Osteocyte (in vitro differentiated cells): Measurements from ENCODE around the gene FAM83F. TPM values are rescaled to one million over a fixed set of nuclear protein-coding genes. Genes with fewer than 3 reads are reported as not detected.

ENCODE experiments used
- DNase-seq: peaks from one replicate; pipeline ENCODE4 v3.0.0; 2021; ENCODE audit warnings: mixed read lengths; ENCODE audit not compliant: unreplicated experiment; ENCODE audit errors: extremely low spot score
- H3K27ac Mint-ChIP-seq: one replicate; pipeline ENCODE4 v1.8.0; 2021; ENCODE audit warnings: mild to moderate bottlenecking, mixed read lengths; ENCODE audit not compliant: unreplicated experiment
- H3K27me3 Mint-ChIP-seq: one replicate; pipeline ENCODE4 v1.8.0; 2021; ENCODE audit warnings: mixed read lengths; ENCODE audit not compliant: unreplicated experiment
- H3K36me3 Mint-ChIP-seq: one replicate; pipeline ENCODE4 v1.8.0; 2021; ENCODE audit warnings: mixed read lengths; ENCODE audit not compliant: unreplicated experiment
- H3K4me1 Mint-ChIP-seq: one replicate; pipeline ENCODE4 v1.8.0; 2021; ENCODE audit warnings: mixed read lengths; ENCODE audit not compliant: unreplicated experiment
- H3K4me3 Mint-ChIP-seq: one replicate; pipeline ENCODE4 v1.8.0; 2021; ENCODE audit warnings: mild to moderate bottlenecking, moderate library complexity, mixed read lengths; ENCODE audit not compliant: unreplicated experiment
- H3K9me3 Mint-ChIP-seq: one replicate; pipeline ENCODE4 v1.8.0; 2021; ENCODE audit warnings: mixed read lengths; ENCODE audit not compliant: unreplicated experiment
- total RNA-seq: library from RNA; stranded (reverse); gene quantifications from 2 replicates; pipeline ENCODE4 v1.2.1, GENCODE V29; 2021
- TF ChIP-seq, protein P1 (sequence below): fragments of 200-600 bp; sonication (generic); IDR thresholded peaks from 2 replicates; pipeline ENCODE4 v1.5.0; 2021; ENCODE audit warnings: antibody characterized with exemption, mild to moderate bottlenecking, moderate library complexity

The FAM83F gene
- total RNA-seq, 1 donor from 2014 or later = not detected

GRCh38 chr22:39955675-39956074 is 39.1 kb upstream of the FAM83F start:
- Mint-ChIP-seq H3K4me3 (no peak overlapping the region), H3K4me1 (peaks cover 20% of the 10 kb centered on the region), H3K27ac (no peak overlapping the region), H3K9me3 (no peaks in the 10 kb centered on the region), H3K27me3 (peaks cover 10% of the 10 kb centered on the region), H3K36me3 (peaks cover 2% of the 10 kb centered on the region)
- TF ChIP-seq, protein P1, sequence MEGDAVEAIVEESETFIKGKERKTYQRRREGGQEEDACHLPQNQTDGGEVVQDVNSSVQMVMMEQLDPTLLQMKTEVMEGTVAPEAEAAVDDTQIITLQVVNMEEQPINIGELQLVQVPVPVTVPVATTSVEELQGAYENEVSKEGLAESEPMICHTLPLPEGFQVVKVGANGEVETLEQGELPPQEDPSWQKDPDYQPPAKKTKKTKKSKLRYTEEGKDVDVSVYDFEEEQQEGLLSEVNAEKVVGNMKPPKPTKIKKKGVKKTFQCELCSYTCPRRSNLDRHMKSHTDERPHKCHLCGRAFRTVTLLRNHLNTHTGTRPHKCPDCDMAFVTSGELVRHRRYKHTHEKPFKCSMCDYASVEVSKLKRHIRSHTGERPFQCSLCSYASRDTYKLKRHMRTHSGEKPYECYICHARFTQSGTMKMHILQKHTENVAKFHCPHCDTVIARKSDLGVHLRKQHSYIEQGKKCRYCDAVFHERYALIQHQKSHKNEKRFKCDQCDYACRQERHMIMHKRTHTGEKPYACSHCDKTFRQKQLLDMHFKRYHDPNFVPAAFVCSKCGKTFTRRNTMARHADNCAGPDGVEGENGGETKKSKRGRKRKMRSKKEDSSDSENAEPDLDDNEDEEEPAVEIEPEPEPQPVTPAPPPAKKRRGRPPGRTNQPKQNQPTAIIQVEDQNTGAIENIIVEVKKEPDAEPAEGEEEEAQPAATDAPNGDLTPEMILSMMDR = no peak
- no peak for DNase-seq

- Mint-ChIP-seq H3K27ac (no peak overlapping the region), H3K4me3 (no peak overlapping the region), H3K36me3 (peaks cover 2% of the 10 kb centered on the region), H3K4me1 (peaks cover 29% of the 10 kb centered on the region), H3K27me3 (peaks cover 8% of the 10 kb centered on the region), H3K9me3 (no peaks in the 10 kb centered on the region)
- TF ChIP-seq, protein P1 = no peak
- no peak for DNase-seq
Observed at GRCh38 chr22:39956932-39957664, 37.7 kb upstream of the FAM83F start.

DNA sequence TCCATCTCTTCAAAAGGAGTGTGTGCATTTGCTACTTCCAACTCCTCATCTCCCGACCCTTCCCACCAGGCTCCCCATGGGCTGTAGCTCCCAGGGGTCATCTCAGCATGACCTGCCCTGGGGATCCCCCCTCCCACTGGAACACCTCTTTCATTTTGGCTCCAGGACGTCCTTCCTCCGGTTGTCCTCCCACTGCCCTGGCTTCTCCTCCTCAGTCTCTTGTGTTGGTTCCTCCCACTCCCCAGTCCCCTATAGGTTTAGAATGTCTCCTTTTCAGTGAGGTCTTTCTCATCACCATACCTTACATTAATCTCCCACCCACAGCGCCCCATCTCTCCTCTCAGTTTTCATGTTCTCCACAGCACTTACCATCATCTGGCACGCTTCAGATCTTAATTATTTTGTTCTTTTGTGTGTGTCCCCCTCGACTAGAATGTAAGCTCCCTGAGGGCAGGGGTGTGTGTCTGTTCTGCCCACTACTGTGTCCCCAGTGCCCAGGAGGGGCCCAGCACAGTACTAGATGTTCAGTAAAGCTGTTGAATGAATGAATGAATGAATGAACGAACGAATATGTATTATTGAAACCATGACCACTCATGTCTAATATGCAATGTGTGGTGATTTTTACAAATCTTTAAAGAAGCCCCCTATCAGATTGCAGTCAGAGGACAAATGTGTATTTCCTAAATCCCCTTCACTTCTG is 36.6 kb upstream of the FAM83F start:
- Mint-ChIP-seq H3K9me3 (no peaks in the 10 kb centered on the region), H3K4me1 (peaks cover 29% of the 10 kb centered on the region), H3K4me3 (no peak overlapping the region), H3K27me3 (peaks cover 5% of the 10 kb centered on the region), H3K36me3 (peaks cover 2% of the 10 kb centered on the region), H3K27ac (no peak overlapping the region)
- DNase-seq = no peak
- TF ChIP-seq, protein P1 = no peak

GRCh38 chr22:39958949-39959639 is 35.7 kb upstream of the FAM83F start:
- no peak overlapping the region for H3K27ac Mint-ChIP-seq

More at GRCh38 chr22:39958949-39959639, 35.7 kb upstream of the FAM83F start:
- Mint-ChIP-seq H3K27me3 (peaks cover 5% of the 10 kb centered on the region), H3K36me3 (no peaks in the 10 kb centered on the region), H3K4me3 (no peak overlapping the region), H3K4me1 (peaks cover 29% of the 10 kb centered on the region), H3K9me3 (no peaks in the 10 kb centered on the region)
- TF ChIP-seq, protein P1 = no peak
- DNase-seq = no peak
